Panc1 (cell line): ENCODE data around the gene ENTPD2. TPM values are rescaled to one million over a fixed set of nuclear protein-coding genes. Genes with fewer than 3 reads are reported as not detected.

ENCODE experiments used
- ATAC-seq: fragments of 200-7000 bp; cut with Tn5 transposase; 2 replicates; pipeline ENCODE4 v1.9.1; 2020; ENCODE audit warnings: mild to moderate bottlenecking, moderate library complexity
- BruUV-seq: library from RNA; stranded (reverse); fragments of 400-500 nt; replicated peaks from 2 replicates; lab custom pipeline; 2021; lab: Mats Ljungman, UMichigan
- CTCF ChIA-PET: fragments of 300-600 bp; sonication (Branson Sonifier 250); formaldehyde crosslinking; loops from one replicate; lab custom pipeline; 2022; ENCODE audit warnings: antibody characterized with exemption; lab: Charles Lee
- POLR2A ChIA-PET: fragments of 300-600 bp; sonication (Branson Sonifier 250); formaldehyde crosslinking; loops from one replicate; lab custom pipeline; 2022; ENCODE audit warnings: antibody characterized with exemption; lab: Charles Lee
- DNase-seq: peaks from one replicate; pipeline ENCODE4 v3.0.0-alpha.2; 2010; ENCODE audit warnings: low read depth, low spot score
- H3K27ac ChIP-seq: 2 replicates; pipeline ENCODE4 v1.5.1; 2011; ENCODE audit warnings: mild to moderate bottlenecking, low read length, inconsistent platforms
- H3K27me3 ChIP-seq: fragments of 200-500 bp; sonication (Bioruptor generic); 2 replicates; pipeline ENCODE4 v1.6.0; 2014; ENCODE audit warnings: low read length, inconsistent platforms; ENCODE audit not compliant: control insufficient read depth, insufficient read depth
- H3K36me3 ChIP-seq: fragments of 200-500 bp; sonication (Bioruptor generic); 2 replicates; pipeline ENCODE4 v1.5.1; 2014; ENCODE audit warnings: inconsistent platforms, mild to moderate bottlenecking, low read length, moderate library complexity; ENCODE audit not compliant: control insufficient read depth, insufficient read depth
- H3K4me1 ChIP-seq: 2 replicates; pipeline ENCODE4 v1.5.1; 2011; ENCODE audit warnings: inconsistent platforms, mild to moderate bottlenecking, low read length, moderate library complexity; ENCODE audit not compliant: control insufficient read depth, insufficient read depth
- H3K4me3 ChIP-seq, 2 experiments: 2 replicates each; pipeline ENCODE4 v1.5.1; 2011 to 2012; ENCODE audit warnings: low read depth in 2 of 2, low read length in 2 of 2, mild to moderate bottlenecking in 2 of 2, inconsistent platforms in 1 of 2, moderate library complexity in 1 of 2
- H3K9me3 ChIP-seq: fragments of 200-500 bp; sonication (Bioruptor generic); 2 replicates; pipeline ENCODE4 v1.5.1; 2014; ENCODE audit warnings: low read depth, mild to moderate bottlenecking, inconsistent platforms, low read length, moderate library complexity; ENCODE audit not compliant: control insufficient read depth, insufficient read depth
- CTCF ChIP-seq: fragments of 450-650 bp; IDR thresholded peaks from 2 replicates; pipeline ENCODE4 v1.5.1; 2017; ENCODE audit warnings: mild to moderate bottlenecking
- POLR2AphosphoS5 ChIP-seq: IDR thresholded peaks from 2 replicates; pipeline ENCODE4 v1.6.1; 2012; ENCODE audit warnings: mild to moderate bottlenecking, low read depth, low read length, moderate library complexity
- REST ChIP-seq, 2 experiments: IDR thresholded peaks; 2 replicates each; pipeline ENCODE4 v1.6.1; 2011 to 2012; ENCODE audit warnings: low read depth in 2 of 2, control low read depth in 1 of 2, low read length in 1 of 2, mild to moderate bottlenecking in 1 of 2, moderate library complexity in 1 of 2; ENCODE audit not compliant: insufficient read depth in 1 of 2
- SIN3A ChIP-seq: IDR thresholded peaks from 2 replicates; pipeline ENCODE4 v1.6.1; 2012; ENCODE audit warnings: low read depth, mild to moderate bottlenecking, low read length, moderate library complexity, borderline replicate concordance; ENCODE audit not compliant: insufficient read depth
- TCF7L2 ChIP-seq: IDR thresholded peaks from 2 replicates; pipeline ENCODE4 v1.6.1; 2011; ENCODE audit warnings: mild to moderate bottlenecking, low read depth, low read length, inconsistent platforms
- in situ Hi-C: cut with HindIII; loops from 2 replicates; pipeline ENCODE4 v1.10.0; 2016; ENCODE audit warnings: low sequenced_read_pairs, low pct_unique_long_range_greater_than_20kb
- intact Hi-C: fragments of 100-400 bp; cut with micrococcal nuclease; formaldehyde crosslinking; loops from one replicate; pipeline ENCODE4 v1.10.0; 2022; ENCODE audit not compliant: unreplicated experiment
- total RNA-seq: library from RNA; stranded (reverse); gene quantifications from one replicate; pipeline ENCODE4 v1.2.1, GENCODE V29; 2021; ENCODE audit not compliant: unreplicated experiment

ENTPD2 gene
- total RNA-seq, 1 experiment from 2014 or later = 2.8 TPM

- H3K4me3 ChIP-seq = no peak overlapping the region
- no peak for DNase-seq
- H3K9me3 ChIP-seq = no peaks in the 10 kb centered on the region
- ChIA-PET CTCF (no interaction called here), POLR2A (no interaction called here)
- intact Hi-C loops = no loop called here
- no peak overlapping the region for H3K27ac ChIP-seq
- TF ChIP-seq SIN3A (no peak), TCF7L2 (no peak), REST (IDR thresholded peaks at IDR 0.05; ENCODE audit: insufficient read depth in 1 of 2, low read depth in 2 of 2, low read length in 1 of 2) (no peak), POLR2AphosphoS5 (no peak), CTCF (no peak)
- ATAC-seq = no peak
- in situ Hi-C loops = no loop called here
- H3K36me3 ChIP-seq = no peaks in the 10 kb centered on the region
- no TSS peak for BruUV-seq
- no peaks in the 10 kb centered on the region; the same call in 1 of the 2 replicates for H3K4me1 ChIP-seq
- H3K27me3 ChIP-seq = no peaks in the 10 kb centered on the region
Observed at GRCh38 chr9:137017791-137018497, 35.9 kb downstream of the ENTPD2 start.

GRCh38 chr9:137017071-137017470, 36.8 kb downstream of the ENTPD2 start:
- no peak for DNase-seq
- BruUV-seq = no TSS peak
- no peak overlapping the region for H3K27ac ChIP-seq
- no peaks in the 10 kb centered on the region for H3K4me1 ChIP-seq
- no peaks in the 10 kb centered on the region for H3K9me3 ChIP-seq
- intact Hi-C loops (no loop called here), in situ Hi-C loops (no loop called here)
- H3K27me3 ChIP-seq = no peaks in the 10 kb centered on the region
- CTCF ChIA-PET = no interaction called here
- no peak overlapping the region for H3K4me3 ChIP-seq
- POLR2A ChIA-PET = no interaction called here
- TF ChIP-seq SIN3A = no peak
- TF ChIP-seq CTCF = no peak
- TF ChIP-seq TCF7L2 = no peak
- no peak for TF ChIP-seq REST (IDR thresholded peaks at IDR 0.05; ENCODE audit: insufficient read depth in 1 of 2, low read depth in 2 of 2, low read length in 1 of 2)
- TF ChIP-seq POLR2AphosphoS5 = no peak
- H3K36me3 ChIP-seq = no peaks in the 10 kb centered on the region
- no peak for ATAC-seq
